Measurements from ENCODE around the gene GNAT3. TPM values are rescaled to one million over a fixed set of nuclear protein-coding genes. Genes with fewer than 3 reads are reported as not detected.
A peak's percentile ranks its signal among the peaks of the same experiment; 100 is the strongest.

Gene GNAT3
- 1 to 10 TPM in 2 of 4 donors, under 1 TPM in 2; 0.49 to 3.8 (median 1.2) TPM for polyA plus RNA-seq
- long read RNA-seq, donor 1: 0 reads
- long read RNA-seq, donor 2, partial matches to known transcripts: 8 of 8 reads
- long read RNA-seq, donor 2, other reads (novel, unspliced or antisense): 0 of 8 reads
- long read RNA-seq, donor 3: 0 reads
- long read RNA-seq, donor 4: 0 reads
- long read RNA-seq, donor 5: 0 reads
- long read RNA-seq, donor 6: 0 reads
- long read RNA-seq, donor 7: 0 reads
- long read RNA-seq, donor 8, partial matches to known transcripts: 6 of 6 reads
- long read RNA-seq, donor 8, other reads (novel, unspliced or antisense): 0 of 6 reads
- long read RNA-seq, donor 9: 0 reads
- long read RNA-seq, donor 10: 0 reads

- Histone ChIP-seq H3K4me3 (ENCODE audit: low read depth in 1 of 3, low read length in 3 of 3) (no peak within 1 kb of the TSS), H3K27me3 (ENCODE audit: control insufficient read depth in 3 of 3, insufficient read depth in 3 of 3, low read length in 3 of 3) (no peaks in the 10 kb centered on the region), H3K27ac (ENCODE audit: low read depth in 1 of 3, low read length in 2 of 3) (no peak within 1 kb of the TSS), H3K4me1 (ENCODE audit: control insufficient read depth in 3 of 3, insufficient read depth in 2 of 3, low read depth in 1 of 3, low read length in 2 of 3) (peaks cover 0 to 3% (median under 1%) of the 10 kb centered on the region in 3 donors), H3K9me3 (ENCODE audit: control insufficient read depth in 2 of 2, insufficient read depth in 1 of 2, low read depth in 1 of 2, low read length in 1 of 2) (no peaks in the 10 kb centered on the region), H3K36me3 (ENCODE audit: control insufficient read depth in 3 of 3, insufficient read depth in 2 of 3, low read depth in 1 of 3, low read length in 3 of 3) (no peaks in the 10 kb centered on the region)
- WGBS, 3 donors: 68 to 85% (median 79%) methylated on average over 3 of the region's 3 CpGs
- FAIRE-seq (no peak), DNase-seq (no peak)
Observed at GRCh38 chr7:80511964-80512363, at the start of gene GNAT3. Gene GNAT3 (minus strand): TSS chr7:80512064. CDS start chr7:80511926, 138 bp downstream.

DNA sequence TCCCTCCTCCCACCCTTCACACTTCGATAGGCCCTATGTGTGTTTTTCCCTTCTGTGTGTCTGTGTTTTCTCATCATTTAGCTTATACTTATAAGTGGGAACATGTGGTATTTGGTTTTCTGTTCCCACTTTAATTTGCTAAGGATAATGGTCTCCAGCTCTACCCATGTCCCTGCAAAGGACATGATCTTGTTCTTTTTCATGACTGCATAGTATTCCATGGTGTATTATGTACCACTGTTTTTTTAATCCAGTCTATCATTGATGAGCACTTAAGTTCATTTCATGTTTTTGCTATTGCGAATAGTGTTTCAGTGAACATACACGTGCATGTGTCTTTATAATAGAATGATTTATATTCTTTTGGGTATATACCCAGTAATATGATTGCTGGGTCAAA lies 46.3 kb upstream of the GNAT3 start:
- Histone ChIP-seq H3K4me3 (ENCODE audit: low read depth in 1 of 3, low read length in 3 of 3) (no peak overlapping the region), H3K4me1 (ENCODE audit: control insufficient read depth in 3 of 3, insufficient read depth in 2 of 3, low read depth in 1 of 3, low read length in 2 of 3) (no peaks in the 10 kb centered on the region), H3K36me3 (ENCODE audit: control insufficient read depth in 3 of 3, insufficient read depth in 2 of 3, low read depth in 1 of 3, low read length in 3 of 3) (no peaks in the 10 kb centered on the region), H3K9me3 (ENCODE audit: control insufficient read depth in 2 of 2, insufficient read depth in 1 of 2, low read depth in 1 of 2, low read length in 1 of 2) (no peaks in the 10 kb centered on the region), H3K27ac (ENCODE audit: low read depth in 1 of 3, low read length in 2 of 3) (no peak overlapping the region), H3K27me3 (ENCODE audit: control insufficient read depth in 3 of 3, insufficient read depth in 3 of 3, low read length in 3 of 3) (no peaks in the 10 kb centered on the region)
- FAIRE-seq (no peak), DNase-seq (no peak)
- 76 to 95% (median 79%) methylated on average over 3 of the region's 3 CpGs for WGBS, 3 donors

GRCh38 chr7:80552031-80552694 lies 40.3 kb upstream of the GNAT3 start:
- Histone ChIP-seq H3K4me3 (ENCODE audit: low read depth in 1 of 3, low read length in 3 of 3) (no peak overlapping the region), H3K27me3 (ENCODE audit: control insufficient read depth in 3 of 3, insufficient read depth in 3 of 3, low read length in 3 of 3) (no peaks in the 10 kb centered on the region), H3K4me1 (ENCODE audit: control insufficient read depth in 3 of 3, insufficient read depth in 2 of 3, low read depth in 1 of 3, low read length in 2 of 3) (no peaks in the 10 kb centered on the region), H3K9me3 (ENCODE audit: control insufficient read depth in 2 of 2, insufficient read depth in 1 of 2, low read depth in 1 of 2, low read length in 1 of 2) (no peaks in the 10 kb centered on the region), H3K27ac (ENCODE audit: low read depth in 1 of 3, low read length in 2 of 3) (no peak overlapping the region), H3K36me3 (ENCODE audit: control insufficient read depth in 3 of 3, insufficient read depth in 2 of 3, low read depth in 1 of 3, low read length in 3 of 3) (no peaks in the 10 kb centered on the region)
- DNase-seq (peak in 1 of 2 donors; percentile 16), FAIRE-seq (no peak)
- WGBS, 3 donors: 29 to 44% (median 39%) methylated on average over 1 of the region's 1 CpG

- Histone ChIP-seq H3K4me3 (ENCODE audit: low read depth in 1 of 3, low read length in 3 of 3) (no peak overlapping the region), H3K9me3 (ENCODE audit: control insufficient read depth in 2 of 2, insufficient read depth in 1 of 2, low read depth in 1 of 2, low read length in 1 of 2) (peaks cover 0 to 17% of the 10 kb centered on the region in 2 donors), H3K27ac (ENCODE audit: low read depth in 1 of 3, low read length in 2 of 3) (no peak overlapping the region), H3K36me3 (ENCODE audit: control insufficient read depth in 3 of 3, insufficient read depth in 2 of 3, low read depth in 1 of 3, low read length in 3 of 3) (no peaks in the 10 kb centered on the region), H3K4me1 (ENCODE audit: control insufficient read depth in 3 of 3, insufficient read depth in 2 of 3, low read depth in 1 of 3, low read length in 2 of 3) (no peaks in the 10 kb centered on the region), H3K27me3 (ENCODE audit: control insufficient read depth in 3 of 3, insufficient read depth in 3 of 3, low read length in 3 of 3) (no peaks in the 10 kb centered on the region)
- DNase-seq: no peak
- 89 to 98% (median 95%) methylated on average over 2 of the region's 2 CpGs for WGBS, 3 donors
- peak; percentile 47 for FAIRE-seq
Observed at GRCh38 chr7:80550005-80550404, 38.1 kb upstream of the GNAT3 start.

- DNase-seq (no peak), FAIRE-seq (no peak)
- Histone ChIP-seq H3K4me1 (ENCODE audit: control insufficient read depth in 3 of 3, insufficient read depth in 2 of 3, low read depth in 1 of 3, low read length in 2 of 3) (no peaks in the 10 kb centered on the region), H3K9me3 (ENCODE audit: control insufficient read depth in 2 of 2, insufficient read depth in 1 of 2, low read depth in 1 of 2, low read length in 1 of 2) (peaks cover 0 to 22% of the 10 kb centered on the region in 2 donors), H3K4me3 (ENCODE audit: low read depth in 1 of 3, low read length in 3 of 3) (no peak overlapping the region), H3K27ac (ENCODE audit: low read depth in 1 of 3, low read length in 2 of 3) (no peak overlapping the region), H3K36me3 (ENCODE audit: control insufficient read depth in 3 of 3, insufficient read depth in 2 of 3, low read depth in 1 of 3, low read length in 3 of 3) (no peaks in the 10 kb centered on the region), H3K27me3 (ENCODE audit: control insufficient read depth in 3 of 3, insufficient read depth in 3 of 3, low read length in 3 of 3) (no peaks in the 10 kb centered on the region)
Observed at GRCh38 chr7:80548840-80549530, 37.1 kb upstream of the GNAT3 start.

DNA sequence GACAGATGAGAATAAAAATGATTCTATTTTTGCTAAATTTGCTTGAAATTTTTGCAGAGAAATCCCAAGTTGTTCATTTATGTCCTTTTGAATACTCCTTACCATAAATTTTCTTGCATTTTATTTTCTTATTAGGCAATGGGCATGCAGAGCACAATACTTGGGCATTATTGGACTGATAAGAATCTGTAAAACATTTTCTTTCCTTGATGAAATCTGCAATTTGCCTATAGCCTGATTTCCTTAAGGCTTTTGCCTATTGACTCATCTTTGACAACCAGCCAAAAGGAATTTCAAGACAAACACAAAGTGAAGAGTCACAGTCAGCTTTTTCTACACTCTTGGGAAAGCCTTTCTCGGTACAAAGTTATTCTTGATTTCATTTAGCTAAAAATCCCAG lies 30.5 kb upstream of the GNAT3 start:
- no peaks in the 10 kb centered on the region for H3K4me1 ChIP-seq (ENCODE audit: control insufficient read depth in 3 of 3, insufficient read depth in 2 of 3, low read depth in 1 of 3, low read length in 2 of 3)
- no peak overlapping the region for H3K27ac ChIP-seq (ENCODE audit: low read depth in 1 of 3, low read length in 2 of 3)
- 57 to 88% (median 70%) methylated on average over 1 of the region's 1 CpG for WGBS, 3 donors
- no peak overlapping the region for H3K4me3 ChIP-seq (ENCODE audit: low read depth in 1 of 3, low read length in 3 of 3)
- FAIRE-seq (no peak), DNase-seq (no peak)
- no peaks in the 10 kb centered on the region for H3K27me3 ChIP-seq (ENCODE audit: control insufficient read depth in 3 of 3, insufficient read depth in 3 of 3, low read length in 3 of 3)
- no peaks in the 10 kb centered on the region for H3K36me3 ChIP-seq (ENCODE audit: control insufficient read depth in 3 of 3, insufficient read depth in 2 of 3, low read depth in 1 of 3, low read length in 3 of 3)
- H3K9me3 ChIP-seq (ENCODE audit: control insufficient read depth in 2 of 2, insufficient read depth in 1 of 2, low read depth in 1 of 2, low read length in 1 of 2): peaks cover 0 to 29% of the 10 kb centered on the region in 2 donors

GRCh38 chr7:80540836-80541235 lies 29.0 kb upstream of the GNAT3 start:
- Histone ChIP-seq H3K36me3 (ENCODE audit: control insufficient read depth in 3 of 3, insufficient read depth in 2 of 3, low read depth in 1 of 3, low read length in 3 of 3) (no peaks in the 10 kb centered on the region), H3K4me3 (ENCODE audit: low read depth in 1 of 3, low read length in 3 of 3) (no peak overlapping the region), H3K9me3 (ENCODE audit: control insufficient read depth in 2 of 2, insufficient read depth in 1 of 2, low read depth in 1 of 2, low read length in 1 of 2) (peaks cover 0 to 19% of the 10 kb centered on the region in 2 donors), H3K27ac (ENCODE audit: low read depth in 1 of 3, low read length in 2 of 3) (no peak overlapping the region), H3K27me3 (ENCODE audit: control insufficient read depth in 3 of 3, insufficient read depth in 3 of 3, low read length in 3 of 3) (no peaks in the 10 kb centered on the region), H3K4me1 (ENCODE audit: control insufficient read depth in 3 of 3, insufficient read depth in 2 of 3, low read depth in 1 of 3, low read length in 2 of 3) (no peaks in the 10 kb centered on the region)
- WGBS, 3 donors: 58 to 82% (median 74%) methylated on average over 3 of the region's 3 CpGs
- no peak for FAIRE-seq
- DNase-seq: no peak

GRCh38 chr7:80537091-80537490 lies 25.2 kb upstream of the GNAT3 start:
- H3K36me3 ChIP-seq (ENCODE audit: control insufficient read depth in 3 of 3, insufficient read depth in 2 of 3, low read depth in 1 of 3, low read length in 3 of 3): no peaks in the 10 kb centered on the region
- H3K27ac ChIP-seq (ENCODE audit: low read depth in 1 of 3, low read length in 2 of 3): no peak overlapping the region
- WGBS, 3 donors: 87 to 98% (median 96%) methylated on average over 2 of the region's 2 CpGs
- H3K27me3 ChIP-seq (ENCODE audit: control insufficient read depth in 3 of 3, insufficient read depth in 3 of 3, low read length in 3 of 3): no peaks in the 10 kb centered on the region
- H3K4me3 ChIP-seq (ENCODE audit: low read depth in 1 of 3, low read length in 3 of 3): no peak overlapping the region
- H3K9me3 ChIP-seq (ENCODE audit: control insufficient read depth in 2 of 2, insufficient read depth in 1 of 2, low read depth in 1 of 2, low read length in 1 of 2): peaks cover 0 to 15% of the 10 kb centered on the region in 2 donors
- no peaks in the 10 kb centered on the region for H3K4me1 ChIP-seq (ENCODE audit: control insufficient read depth in 3 of 3, insufficient read depth in 2 of 3, low read depth in 1 of 3, low read length in 2 of 3)
- DNase-seq (no peak), FAIRE-seq (no peak)
